Transverse colon (tissue), 3 donors: ENCODE data around the gene CCDC81.

ENCODE experiments used
- POLR2A ChIP-seq: fragments of 450-650 bp; IDR thresholded peaks from one replicate; pipeline ENCODE4 v1.6.1; 2016; ENCODE audit warnings: antibody characterized with exemption, mild to moderate bottlenecking, moderate library complexity
- TF ChIP-seq, protein P1 (sequence below), 5 experiments: fragments of 200-600 bp in 3 of 5; fragments of 450-650 bp in 2 of 5; sonication (generic) in 3 of 5; IDR thresholded peaks; 1 replicate in 2 of 5; 2 replicates in 3 of 5; pipeline ENCODE4 v1.5.1; 2016 to 2017; ENCODE audit warnings: antibody characterized with exemption in 5 of 5, inconsistent platforms in 3 of 5, mild to moderate bottlenecking in 2 of 5, moderate library complexity in 1 of 5

DNA sequence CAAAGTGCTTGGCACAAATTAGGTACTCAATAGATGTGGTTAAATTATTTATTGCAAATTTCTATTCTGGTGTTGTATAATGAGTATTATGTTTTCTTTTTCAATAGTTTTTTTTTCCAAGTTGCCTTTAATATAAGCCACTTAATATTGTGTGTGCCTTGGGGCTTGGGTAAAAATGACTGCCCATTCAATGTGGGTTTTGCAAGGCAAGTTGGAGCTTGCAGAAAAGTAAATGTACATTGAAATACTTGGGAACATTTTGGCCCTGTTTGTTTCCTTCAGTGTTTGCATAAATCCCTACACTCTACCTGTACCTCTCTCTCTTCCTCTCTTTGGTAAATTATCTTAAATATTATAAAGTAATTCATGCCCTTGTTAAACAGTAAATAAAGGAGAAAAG lies 2.1 kb upstream of the CCDC81 start:
- TF ChIP-seq, protein P1, sequence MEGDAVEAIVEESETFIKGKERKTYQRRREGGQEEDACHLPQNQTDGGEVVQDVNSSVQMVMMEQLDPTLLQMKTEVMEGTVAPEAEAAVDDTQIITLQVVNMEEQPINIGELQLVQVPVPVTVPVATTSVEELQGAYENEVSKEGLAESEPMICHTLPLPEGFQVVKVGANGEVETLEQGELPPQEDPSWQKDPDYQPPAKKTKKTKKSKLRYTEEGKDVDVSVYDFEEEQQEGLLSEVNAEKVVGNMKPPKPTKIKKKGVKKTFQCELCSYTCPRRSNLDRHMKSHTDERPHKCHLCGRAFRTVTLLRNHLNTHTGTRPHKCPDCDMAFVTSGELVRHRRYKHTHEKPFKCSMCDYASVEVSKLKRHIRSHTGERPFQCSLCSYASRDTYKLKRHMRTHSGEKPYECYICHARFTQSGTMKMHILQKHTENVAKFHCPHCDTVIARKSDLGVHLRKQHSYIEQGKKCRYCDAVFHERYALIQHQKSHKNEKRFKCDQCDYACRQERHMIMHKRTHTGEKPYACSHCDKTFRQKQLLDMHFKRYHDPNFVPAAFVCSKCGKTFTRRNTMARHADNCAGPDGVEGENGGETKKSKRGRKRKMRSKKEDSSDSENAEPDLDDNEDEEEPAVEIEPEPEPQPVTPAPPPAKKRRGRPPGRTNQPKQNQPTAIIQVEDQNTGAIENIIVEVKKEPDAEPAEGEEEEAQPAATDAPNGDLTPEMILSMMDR (IDR thresholded peaks at IDR 0.05): no peak
- TF ChIP-seq POLR2A: no peak
